ENCODE measurements around the gene KIAA0513.

- TF ChIP-seq CTCF (optimal IDR thresholded peaks at IDR 0.05 in 1 of 3, IDR thresholded peaks at IDR 0.05 in 1 of 3, conservative IDR thresholded peaks at IDR 0.05 in 1 of 3; ENCODE audit: extremely low read depth in 1 of 3, insufficient read depth in 2 of 3, low read length in 3 of 3) (no peak), EZH2 (IDR thresholded peaks at IDR 0.05; ENCODE audit: low read length) (no peak)
Observed at GRCh38 chr16:85126705-85127378, 99.2 kb downstream of the KIAA0513 start.
